Measurements from ENCODE around the gene SMAD3.

DNA sequence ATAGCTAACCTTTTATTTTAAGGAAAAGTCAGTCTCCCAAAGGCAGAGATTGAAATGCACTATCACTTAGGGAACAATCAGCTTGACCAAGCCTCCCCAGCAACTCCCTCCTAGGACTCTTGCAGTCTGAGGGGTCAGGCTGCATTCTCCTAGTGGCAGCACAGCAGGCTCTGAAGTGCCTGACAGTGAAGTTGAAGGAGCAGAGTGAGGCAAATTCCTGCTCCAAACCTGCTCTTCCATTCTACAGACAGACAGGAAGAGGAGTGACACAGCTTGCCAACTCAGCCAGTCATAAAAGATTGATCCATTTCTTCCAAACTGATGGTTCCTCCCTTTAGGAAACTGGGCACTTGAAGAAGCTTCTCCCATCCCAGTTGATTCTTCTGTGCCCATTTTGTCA, 43.9 kb upstream of the SMAD3 start:
- no peak for TF ChIP-seq RAD21 (conservative IDR thresholded peaks at IDR 0.05)
- TF ChIP-seq CTCF (IDR thresholded peaks at IDR 0.05; ENCODE audit: poor library complexity, severe bottlenecking) = no peak

Measured in neural cell (in vitro differentiated cells).